Measurements from ENCODE around the gene SLC2A14.

GRCh38 chr12:7833831-7834230 lies 38.9 kb downstream of the SLC2A14 start:
- no peak for TF ChIP-seq EZH2 (IDR thresholded peaks at IDR 0.05; ENCODE audit: insufficient read depth, poor library complexity, severe bottlenecking)
- TF ChIP-seq EZH2phosphoT487 (IDR thresholded peaks at IDR 0.05; ENCODE audit: insufficient read depth, low read depth): no peak

Measured in GM23248 (cell line).